NCI-H146 treated with DMSO at 0.1 percent for 48 hours (cell line): ENCODE data around the gene PLCG2.
"Not testable (repeated sequence)": the region's sequence is repeated elsewhere in the genome, so short reads cannot be mapped to it uniquely, and the experiment has no call there.

Experiments used
- DNase-seq: peaks from one replicate; lab custom pipeline; 2025; ENCODE audit not compliant: unreplicated experiment; lab: John Stamatoyannopoulos, UW

PLCG2 gene

DNA sequence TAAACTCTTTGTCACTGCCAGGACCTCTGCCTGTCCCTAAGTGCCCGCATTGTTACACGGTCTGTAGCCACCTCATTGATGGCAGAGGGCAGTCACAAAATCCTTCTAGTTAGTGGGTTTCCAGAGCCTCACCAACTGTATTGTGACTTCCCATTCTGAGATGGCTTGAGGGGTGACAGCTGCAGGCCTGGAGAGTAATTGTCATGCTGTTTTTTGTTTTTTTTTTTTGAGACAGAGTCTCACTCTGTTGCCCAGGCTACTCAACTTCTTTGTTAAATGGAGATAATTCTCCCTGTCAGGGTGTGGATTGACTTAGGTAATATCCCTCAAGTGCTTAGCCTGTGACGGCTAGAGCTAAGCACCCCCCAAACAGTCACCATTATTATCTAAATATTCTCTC lies 154.3 kb downstream of the PLCG2 start:
- DNase-seq: no peak

DNA sequence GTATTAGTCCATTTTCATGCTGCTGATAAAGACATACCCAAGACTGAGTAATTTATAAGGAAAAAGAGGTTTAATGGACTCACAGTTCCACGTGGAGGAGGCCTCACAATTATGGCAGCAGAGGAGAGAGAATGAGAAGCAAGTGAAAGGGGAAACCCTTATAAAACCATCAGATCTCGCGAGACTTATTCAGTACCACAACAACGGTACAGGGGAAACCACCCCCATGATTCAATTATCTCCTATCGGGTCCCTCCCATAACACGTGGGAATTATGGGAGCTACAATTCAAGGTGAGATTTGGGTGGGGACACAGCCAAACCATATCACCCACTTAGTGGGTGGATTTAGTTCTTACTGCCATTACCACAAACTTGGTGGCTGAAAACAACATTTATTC lies 155.6 kb downstream of the PLCG2 start:
- DNase-seq: not testable (repeated sequence)

DNA sequence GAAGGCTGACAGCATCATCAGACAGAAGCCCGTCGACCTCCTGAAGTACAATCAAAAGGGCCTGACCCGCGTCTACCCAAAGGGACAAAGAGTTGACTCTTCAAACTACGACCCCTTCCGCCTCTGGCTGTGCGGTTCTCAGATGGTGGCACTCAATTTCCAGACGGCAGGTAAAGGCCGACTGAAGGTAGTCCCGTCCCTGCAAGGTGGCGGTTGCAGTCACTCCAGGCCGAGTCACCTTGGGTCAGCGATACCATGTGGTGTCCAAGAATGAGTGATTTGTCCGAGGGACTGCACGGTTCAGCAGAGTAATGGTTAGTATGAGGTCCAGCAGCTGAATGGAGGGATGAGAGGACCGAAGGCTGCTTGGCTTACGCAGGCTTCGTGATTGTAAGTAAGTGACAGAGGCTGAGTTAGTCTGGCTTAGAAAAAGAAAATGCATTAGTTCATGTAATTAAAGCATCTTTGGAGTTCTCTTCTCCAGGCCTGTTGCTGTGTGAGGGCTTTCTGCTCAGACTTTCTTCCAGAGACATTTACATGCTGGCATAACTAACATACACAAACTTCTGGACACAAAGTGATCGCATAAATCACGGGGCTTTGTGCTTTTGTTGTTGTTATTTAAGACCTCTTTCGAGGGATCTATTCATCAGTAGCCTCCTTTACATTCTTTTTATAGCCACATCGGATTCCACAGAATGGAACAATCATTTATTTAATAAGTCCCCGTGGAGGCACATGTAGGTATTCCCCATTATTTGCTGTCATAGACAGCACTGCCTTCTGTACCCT lies 157.3 kb downstream of the PLCG2 start:
- DNase-seq: no peak

DNA sequence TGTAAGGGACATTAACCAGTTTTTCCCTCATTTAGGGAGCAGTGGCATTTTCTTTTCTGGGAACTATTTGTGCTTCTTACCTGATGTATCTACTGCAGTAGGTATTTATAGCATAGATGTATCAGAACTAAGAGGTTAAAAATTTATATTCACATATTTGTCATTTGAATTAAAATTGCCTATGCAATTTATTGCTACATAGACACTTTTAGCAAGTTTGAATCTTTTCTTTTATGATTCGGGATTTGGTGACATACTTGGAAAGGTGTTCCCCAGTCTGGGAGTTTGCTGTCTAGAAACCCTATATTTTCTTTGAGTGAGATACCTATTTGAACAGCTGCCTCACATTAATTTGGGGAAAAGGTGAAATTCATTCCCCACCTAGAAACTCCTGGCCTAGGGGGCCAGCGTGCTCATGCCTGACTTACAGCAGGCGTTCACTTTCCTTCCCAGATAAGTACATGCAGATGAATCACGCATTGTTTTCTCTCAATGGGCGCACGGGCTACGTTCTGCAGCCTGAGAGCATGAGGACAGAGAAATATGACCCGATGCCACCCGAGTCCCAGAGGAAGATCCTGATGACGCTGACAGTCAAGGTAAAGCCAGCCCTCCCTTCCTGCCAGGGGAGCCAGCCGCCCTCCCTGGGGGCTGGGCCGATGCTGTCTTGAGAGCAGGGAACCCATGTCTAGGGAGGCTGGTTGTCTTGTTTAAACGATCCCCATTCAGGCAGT lies 158.4 kb downstream of the PLCG2 start:
- no peak for DNase-seq

DNA sequence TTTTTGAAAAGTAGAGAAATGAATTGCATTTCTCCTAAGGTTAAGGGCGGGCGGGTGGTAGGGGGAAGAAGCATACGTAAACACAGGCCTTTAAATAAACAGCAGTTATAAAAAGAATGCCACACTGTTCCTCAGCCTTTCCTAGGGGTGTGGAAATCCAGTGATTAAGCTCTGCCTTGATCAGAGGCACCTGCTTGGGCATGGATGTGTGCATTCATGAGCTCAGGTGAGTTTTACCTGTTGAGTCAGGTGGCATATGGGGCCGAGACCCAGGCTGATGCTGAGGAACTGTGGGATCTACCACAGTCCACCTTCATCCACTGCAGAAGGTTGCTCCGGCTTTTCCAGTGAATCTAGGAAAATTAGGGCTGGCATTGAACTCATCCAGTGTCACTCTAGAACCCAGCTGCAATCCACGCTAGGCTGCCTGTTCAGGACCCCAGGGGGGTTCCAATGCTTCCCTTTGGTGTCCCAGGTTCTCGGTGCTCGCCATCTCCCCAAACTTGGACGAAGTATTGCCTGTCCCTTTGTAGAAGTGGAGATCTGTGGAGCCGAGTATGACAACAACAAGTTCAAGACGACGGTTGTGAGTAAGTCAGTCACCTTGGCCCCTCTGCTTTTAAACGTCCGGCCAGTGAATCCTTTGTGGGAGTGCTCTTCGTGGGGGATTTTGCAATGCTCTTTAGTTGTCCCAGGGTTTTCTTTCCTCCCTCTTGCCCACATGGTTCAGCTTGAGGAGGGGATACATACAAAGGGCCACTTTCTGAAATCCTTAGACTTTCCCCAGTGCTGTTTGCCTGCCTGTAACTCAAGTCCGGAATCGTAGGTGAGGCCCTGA lies 159.5 kb downstream of the PLCG2 start:
- DNase-seq: no peak

DNA sequence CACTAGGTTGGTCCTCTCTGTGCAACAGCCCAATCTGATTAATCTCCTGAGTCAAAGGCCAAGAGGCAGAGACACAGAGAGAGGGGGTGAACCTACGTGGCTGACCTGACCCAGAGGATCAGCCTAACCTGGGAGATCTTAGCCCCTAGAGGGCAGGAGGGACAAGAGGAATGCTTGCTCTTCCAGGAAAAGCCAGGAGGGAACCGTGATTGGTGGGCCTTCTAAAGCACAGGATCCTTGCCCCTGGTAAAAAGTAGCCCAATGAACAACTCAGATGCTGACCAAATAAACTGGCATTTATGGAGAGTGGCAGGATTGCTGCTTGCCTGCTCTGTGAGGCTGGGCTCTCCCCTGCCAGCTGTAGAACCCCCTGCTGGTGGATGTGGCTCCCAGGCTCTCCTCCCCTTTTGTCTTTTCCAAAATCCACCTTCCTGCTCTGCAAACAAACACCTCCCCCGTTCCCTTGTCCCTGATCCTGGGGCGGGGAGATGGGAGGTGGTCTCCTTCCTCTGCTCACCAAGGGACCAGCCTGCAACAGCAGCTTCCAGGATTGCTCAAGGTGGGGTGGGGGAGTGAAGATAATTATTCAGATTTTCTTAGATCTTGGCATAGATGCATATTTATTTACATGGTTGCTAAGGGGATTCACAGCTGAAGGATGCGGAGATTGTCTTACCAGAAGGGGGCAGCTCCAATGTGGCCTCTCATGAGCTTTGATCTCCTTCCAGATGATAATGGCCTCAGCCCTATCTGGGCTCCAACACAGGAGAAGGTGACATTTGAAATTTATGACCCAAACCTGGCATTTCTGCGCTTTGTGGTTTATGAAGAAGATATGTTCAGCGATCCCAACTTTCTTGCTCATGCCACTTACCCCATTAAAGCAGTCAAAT lies 160.3 kb downstream of the PLCG2 start:
- peak; percentile 14 for DNase-seq

DNA sequence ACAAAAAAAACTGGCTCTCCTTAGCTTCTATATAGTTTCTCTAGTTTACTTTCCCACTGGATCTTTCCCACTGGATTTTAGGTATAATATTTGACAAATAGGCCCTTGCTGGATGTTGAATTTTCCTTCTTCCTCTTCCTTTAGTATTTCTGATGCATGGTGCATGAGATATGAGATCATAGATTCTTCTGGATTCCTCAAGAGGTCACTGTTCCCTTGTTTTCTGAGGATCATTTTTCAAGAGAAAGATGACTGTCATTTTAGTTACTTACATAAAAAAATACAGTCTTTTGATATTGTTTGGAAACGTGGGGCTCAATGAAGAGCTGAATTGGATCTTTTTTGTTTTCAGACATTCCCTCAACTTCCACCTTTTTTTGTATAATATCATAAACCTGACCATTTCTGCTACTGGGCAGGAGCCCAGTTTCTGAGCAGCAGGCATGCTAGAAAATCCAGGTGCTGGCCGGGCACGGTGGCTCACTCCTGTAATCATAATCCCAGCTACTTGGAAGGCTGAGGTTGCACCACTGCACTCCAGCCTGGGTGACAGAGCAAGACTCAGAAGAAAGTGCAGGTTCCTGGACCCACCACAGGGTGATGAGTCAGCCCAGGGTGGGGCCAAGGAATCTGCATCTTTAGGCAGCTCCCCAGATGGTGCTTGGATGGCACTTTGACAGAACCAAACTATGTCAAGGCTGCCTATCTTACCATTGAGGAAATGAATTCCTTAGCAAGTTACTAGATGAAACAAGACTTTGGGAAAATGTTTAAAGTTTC lies 161.9 kb downstream of the PLCG2 start:
- DNase-seq: peak; percentile 17

DNA sequence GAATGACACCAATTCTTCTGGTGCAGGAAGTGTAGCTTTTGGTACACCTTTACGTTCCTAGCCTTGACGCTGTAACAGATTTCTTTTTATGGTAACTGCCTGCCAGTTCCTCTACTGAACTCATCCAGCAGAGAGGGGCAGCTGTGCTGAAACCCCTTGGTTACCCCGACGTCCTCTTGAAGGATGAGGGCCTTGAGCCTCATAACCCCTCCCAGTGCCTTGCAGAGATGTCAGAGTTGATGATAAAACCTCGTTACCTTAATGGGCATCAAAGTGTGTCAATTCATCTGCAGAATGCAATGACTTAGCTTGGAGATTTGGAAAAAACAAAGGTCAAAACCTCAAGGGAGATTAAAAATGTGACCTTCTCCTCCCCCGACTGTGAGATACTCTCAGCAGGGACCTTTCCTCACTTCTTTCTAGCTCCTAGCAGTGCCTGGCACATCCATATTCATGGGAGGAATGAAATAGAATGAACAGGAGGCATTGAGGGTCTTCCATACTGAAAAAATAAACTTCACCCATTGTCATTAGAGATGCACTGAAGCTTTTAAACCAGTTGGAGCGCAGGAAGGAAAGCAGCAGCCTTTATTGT lies 163.0 kb downstream of the PLCG2 start:
- DNase-seq: no peak

DNA sequence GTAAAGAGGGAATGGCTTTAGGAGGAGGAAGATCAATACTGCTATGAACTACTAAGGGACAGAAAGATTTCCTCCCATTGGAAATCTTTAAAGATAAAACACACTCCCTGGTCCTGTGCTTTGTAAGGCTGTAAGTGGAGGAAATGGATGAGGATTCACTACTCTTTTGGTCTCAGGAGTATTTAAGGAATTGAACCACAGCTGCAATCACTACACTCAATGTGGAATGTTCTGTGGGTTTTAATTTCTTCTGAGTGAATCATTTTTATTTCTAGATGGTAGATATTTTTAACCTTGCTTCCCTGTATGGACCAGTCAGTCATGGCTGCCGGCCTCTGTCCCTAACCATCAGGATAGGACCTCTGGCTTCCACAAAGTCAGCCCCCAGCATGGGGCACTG lies 166.6 kb downstream of the PLCG2 start:
- no peak for DNase-seq

DNA sequence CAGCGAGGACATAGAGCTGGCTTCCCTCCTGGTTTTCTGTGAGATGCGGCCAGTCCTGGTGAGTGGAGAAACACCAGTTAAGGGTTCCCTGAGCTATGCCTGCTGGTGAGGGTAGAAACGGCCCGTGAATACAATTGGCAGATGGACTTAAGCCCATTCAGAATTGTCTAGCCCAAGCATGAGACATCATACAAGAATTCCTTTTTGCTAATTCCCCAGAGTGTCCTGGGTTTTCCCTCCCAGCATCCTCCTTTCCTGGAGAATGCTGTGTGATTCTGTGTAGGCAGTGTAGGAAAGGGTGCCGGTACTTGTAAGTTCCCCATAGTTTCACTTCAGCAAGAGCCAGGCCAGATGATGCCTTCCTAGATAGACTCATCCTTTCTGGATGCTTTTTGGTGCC lies 167.1 kb downstream of the PLCG2 start:
- DNase-seq: no peak

DNA sequence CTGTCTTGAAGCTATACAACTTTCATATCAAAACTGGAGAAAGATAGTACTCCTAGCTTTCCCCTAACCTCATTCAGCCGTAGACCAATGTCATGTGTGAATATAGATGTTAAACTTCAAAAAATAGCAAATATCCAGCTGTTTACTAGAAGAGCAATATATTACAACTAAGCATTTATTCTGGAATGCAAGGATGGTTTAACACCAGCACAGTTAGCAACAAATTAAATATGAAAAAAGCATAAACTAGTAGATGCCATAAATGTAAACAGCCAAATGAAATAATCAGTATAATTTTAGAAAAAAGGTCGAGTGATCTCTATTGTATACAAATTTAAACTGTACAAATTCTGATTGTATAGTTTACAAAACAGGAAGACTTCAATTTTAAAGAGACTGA lies 172.5 kb downstream of the PLCG2 start:
- DNase-seq: no peak

DNA sequence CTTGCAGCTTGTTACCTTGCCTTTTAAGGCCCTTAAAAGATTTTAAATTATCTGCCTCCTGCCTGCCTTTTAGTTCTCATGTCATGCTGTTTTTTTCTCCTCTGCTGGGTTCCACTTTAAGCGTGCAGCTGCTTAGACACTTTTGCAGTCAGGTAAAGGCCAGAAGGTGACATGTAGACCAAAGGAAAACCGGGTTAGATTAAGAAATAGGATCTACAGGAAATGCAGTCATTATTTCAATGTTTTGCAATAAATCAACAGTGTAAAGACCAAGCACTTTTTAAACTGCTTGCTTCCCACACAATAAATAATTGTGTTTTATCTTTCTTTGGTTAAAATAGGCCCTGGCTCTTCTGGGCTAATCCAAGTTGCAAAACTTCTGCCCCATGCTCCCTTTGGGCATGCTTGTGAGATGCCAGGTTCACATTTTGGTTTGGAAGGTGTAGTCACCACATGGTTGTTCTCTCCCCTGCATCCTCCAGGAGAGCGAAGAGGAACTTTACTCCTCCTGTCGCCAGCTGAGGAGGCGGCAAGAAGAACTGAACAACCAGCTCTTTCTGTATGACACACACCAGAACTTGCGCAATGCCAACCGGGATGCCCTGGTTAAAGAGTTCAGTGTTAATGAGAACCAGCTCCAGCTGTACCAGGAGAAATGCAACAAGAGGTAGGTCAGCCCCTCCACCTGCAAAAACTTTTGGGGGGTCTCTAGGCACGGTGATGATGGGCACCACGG lies 177.3 kb downstream of the PLCG2 start:
- no peak for DNase-seq

DNA sequence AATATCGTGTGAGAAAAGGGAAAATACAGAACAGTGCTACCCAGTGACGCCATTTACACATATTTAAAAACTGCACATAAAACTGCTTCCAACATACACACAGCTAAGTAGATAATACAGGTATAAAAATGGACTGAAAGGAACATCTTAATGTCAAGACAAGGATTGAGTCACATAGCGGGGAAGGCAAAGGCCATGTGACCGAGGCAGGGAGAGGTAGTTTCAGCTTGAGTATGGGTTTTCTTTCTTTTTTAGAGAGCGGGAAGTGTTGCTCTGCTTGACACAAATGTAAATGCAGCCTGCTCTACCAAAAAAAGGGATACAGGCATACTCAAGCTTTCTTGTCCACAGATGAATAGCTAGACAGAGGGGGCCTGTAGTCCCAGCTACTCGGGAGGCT lies 185.7 kb downstream of the PLCG2 start:
- DNase-seq: no peak

DNA sequence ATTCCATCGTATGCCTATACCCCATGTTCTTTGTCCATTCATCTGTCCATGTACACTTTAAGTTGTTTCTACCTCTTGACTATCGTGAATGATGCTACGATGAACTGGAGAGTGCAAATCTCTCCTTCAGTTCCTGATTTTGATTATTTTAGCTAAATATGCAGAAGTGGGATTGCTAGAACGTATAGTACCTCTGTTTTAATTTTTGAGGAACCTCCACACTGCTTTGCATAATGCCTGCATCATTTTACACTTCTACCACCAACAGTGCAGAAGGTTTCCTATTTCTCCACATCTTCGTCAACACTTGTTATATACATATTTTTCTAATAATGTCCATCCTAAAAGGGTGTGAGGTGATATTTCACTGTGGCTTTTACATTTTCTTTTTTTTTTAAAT lies 188.3 kb downstream of the PLCG2 start:
- DNase-seq: no peak

DNA sequence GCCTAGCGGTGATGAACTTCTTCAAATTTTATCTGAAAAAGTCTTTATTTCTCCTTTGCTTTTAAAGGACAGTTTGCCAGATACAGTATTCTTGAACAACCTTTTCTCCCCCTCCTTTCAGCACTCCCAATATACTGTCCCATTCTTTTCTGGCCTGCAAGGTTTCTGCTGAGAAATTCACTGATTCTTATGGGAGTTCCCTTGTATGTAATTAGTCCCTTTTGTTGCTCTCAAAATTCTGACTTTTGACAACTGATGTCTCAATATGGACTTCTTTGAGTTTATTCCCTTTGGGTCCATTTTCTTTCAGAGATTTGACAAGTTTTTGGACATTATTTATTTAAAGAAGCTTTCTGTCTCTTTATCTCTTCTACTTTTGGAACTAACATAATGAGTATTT lies 192.8 kb downstream of the PLCG2 start:
- no peak for DNase-seq

DNA sequence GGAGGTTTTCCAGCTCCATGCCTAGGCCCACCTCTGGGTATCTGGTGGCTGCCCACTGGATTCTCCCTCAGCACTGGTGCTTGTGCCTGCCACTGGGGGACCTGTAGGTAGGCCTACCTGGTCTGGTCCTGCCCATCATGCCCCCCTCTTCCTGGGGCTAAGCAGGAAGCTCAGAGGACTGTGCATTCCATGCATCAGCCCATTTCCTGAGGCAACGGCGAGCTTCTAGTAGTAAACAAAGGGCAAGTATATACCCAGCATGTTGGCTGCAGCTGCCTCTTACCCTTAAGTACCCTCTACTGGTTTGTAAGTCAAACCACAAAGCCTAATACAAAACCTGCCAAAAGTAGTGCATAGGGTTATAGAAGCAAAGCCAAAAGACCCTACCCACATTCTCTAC lies 194.6 kb downstream of the PLCG2 start:
- DNase-seq: no peak

DNA sequence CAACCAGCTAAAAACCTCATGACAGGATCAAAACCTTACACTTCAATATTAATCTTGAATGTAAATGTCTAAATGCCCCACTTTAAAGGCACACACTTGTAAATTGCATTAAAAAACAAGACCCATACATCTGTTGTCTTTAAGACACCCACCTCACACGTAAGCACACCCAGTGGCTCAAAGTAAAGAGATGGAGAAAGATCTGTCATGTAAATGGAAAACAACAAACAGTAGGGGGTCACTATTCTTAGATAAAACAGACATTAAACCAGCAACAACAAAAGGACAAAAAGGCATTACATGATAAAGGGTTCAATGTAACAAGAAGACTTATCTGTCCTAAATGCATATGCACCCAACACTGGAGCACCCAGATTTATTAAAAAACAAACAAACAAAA lies 196.5 kb downstream of the PLCG2 start:
- DNase-seq: no peak

DNA sequence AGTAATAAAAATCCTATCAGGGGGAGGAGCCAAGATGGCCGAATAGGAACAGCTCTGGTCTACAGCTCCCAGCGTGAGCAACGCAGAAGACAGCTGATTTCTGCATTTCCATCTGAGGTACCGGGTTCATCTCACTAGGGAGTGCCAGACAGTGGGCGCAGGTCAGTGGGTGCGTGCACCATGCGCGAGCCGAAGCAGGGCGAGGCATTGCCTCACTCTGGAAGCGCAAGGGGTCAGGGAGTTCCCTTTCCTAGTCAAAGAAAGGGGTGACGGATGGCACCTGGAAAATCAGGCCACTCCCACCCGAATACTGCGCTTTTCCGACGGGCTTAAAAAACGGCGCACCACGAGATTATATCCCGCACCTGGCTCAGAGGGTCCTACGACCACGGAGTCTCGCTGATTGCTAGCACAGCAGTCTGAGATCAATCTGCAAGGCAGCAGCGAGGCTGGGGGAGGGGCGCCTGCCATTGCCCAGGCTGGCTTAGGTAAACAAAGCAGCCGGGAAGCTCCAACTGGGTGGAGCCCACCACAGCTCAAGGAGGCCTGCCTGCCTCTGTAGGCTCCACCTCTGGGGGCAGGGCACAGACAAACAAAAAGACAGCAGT lies 198.3 kb downstream of the PLCG2 start:
- DNase-seq: not testable (repeated sequence)
